ACHN (cell line): ENCODE data around the gene DNAJA3.

Experiments
- DNase-seq: peaks from one replicate; pipeline ENCODE4 v3.0.0-alpha.2; 2015
- in situ Hi-C: cut with HindIII; loops from 2 replicates; pipeline ENCODE4 v1.10.0; 2017; ENCODE audit warnings: low sequenced_read_pairs, low pct_ligation_motif_present, low pct_unique_long_range_greater_than_20kb

The DNAJA3 gene

GRCh38 chr16:4403133-4403949, 22.3 kb upstream of the DNAJA3 start:
- no peak for DNase-seq
- in situ Hi-C loops, result no loop called here

GRCh38 chr16:4404247-4404966, 21.3 kb upstream of the DNAJA3 start:
- in situ Hi-C loops, result no loop called here
- peak; percentile 66 for DNase-seq

- DNase-seq, result no peak
- in situ Hi-C loops, result no loop called here
Measured at GRCh38 chr16:4404967-4405696, 20.5 kb upstream of the DNAJA3 start.

- in situ Hi-C loops, result no loop called here
- no peak for DNase-seq
Measured at GRCh38 chr16:4407543-4408322, 17.9 kb upstream of the DNAJA3 start.

- no peak for DNase-seq
- in situ Hi-C loops, result no loop called here
Measured at GRCh38 chr16:4408323-4408690, 17.4 kb upstream of the DNAJA3 start.

GRCh38 chr16:4409081-4409932, 16.4 kb upstream of the DNAJA3 start:
- DNase-seq, result peak; percentile 64

GRCh38 chr16:4410335-4411075, 15.2 kb upstream of the DNAJA3 start:
- in situ Hi-C loops, result no loop called here
- no peak for DNase-seq

More at GRCh38 chr16:4409081-4409932, 16.4 kb upstream of the DNAJA3 start:
- in situ Hi-C loops, result no loop called here

- no peak for DNase-seq
- in situ Hi-C loops, result no loop called here
Measured at GRCh38 chr16:4411684-4412083, 14.0 kb upstream of the DNAJA3 start.

- no peak for DNase-seq
- in situ Hi-C loops, result no loop called here
Measured at GRCh38 chr16:4412159-4412558, 13.5 kb upstream of the DNAJA3 start.

GRCh38 chr16:4412854-4413253, 12.8 kb upstream of the DNAJA3 start:
- in situ Hi-C loops, result no loop called here
- no peak for DNase-seq

- DNase-seq, result no peak
- in situ Hi-C loops, result no loop called here
Measured at GRCh38 chr16:4414187-4414917, 11.3 kb upstream of the DNAJA3 start.

- peak; percentile 44 for DNase-seq
- in situ Hi-C loops, result no loop called here
Measured at GRCh38 chr16:4415538-4416199, 10.0 kb upstream of the DNAJA3 start.

GRCh38 chr16:4416200-4417032, 9.3 kb upstream of the DNAJA3 start, which contains the start of gene CORO7:
Gene CORO7, minus strand, starts transcription at chr16:4416596. Its CDS starts 78 bp downstream, at chr16:4416518.
- peak; percentile 93 for DNase-seq
- in situ Hi-C loops, result no loop called here

- in situ Hi-C loops, result no loop called here
- no peak for DNase-seq
Measured at GRCh38 chr16:4419402-4419959, 6.2 kb upstream of the DNAJA3 start.
